ENCODE results near the gene GABRG3.

The GABRG3 gene

GRCh38 chr15:27396996-27397395 is 426.0 kb downstream of the GABRG3 start:
- TF ChIP-seq ZFP30 (CRISPR knock-in tag; IDR thresholded peaks at IDR 0.05) (no peak), OSR1 (CRISPR knock-in tag; IDR thresholded peaks at IDR 0.05) (no peak), ZFP3 (CRISPR knock-in tag; IDR thresholded peaks at IDR 0.05) (no peak), RARB (CRISPR knock-in tag; IDR thresholded peaks at IDR 0.05) (no peak), TOX (CRISPR knock-in tag; IDR thresholded peaks at IDR 0.05; ENCODE audit: borderline replicate concordance) (no peak), TCF4 (CRISPR knock-in tag; IDR thresholded peaks at IDR 0.05; ENCODE audit: borderline replicate concordance) (no peak), ZC3H10 (CRISPR knock-in tag; IDR thresholded peaks at IDR 0.05) (no peak), PPARA (CRISPR knock-in tag; IDR thresholded peaks at IDR 0.05; ENCODE audit: borderline replicate concordance) (no peak), ISL1 (CRISPR knock-in tag; IDR thresholded peaks at IDR 0.05) (no peak), CSRNP3 (CRISPR knock-in tag; IDR thresholded peaks at IDR 0.05) (no peak), ZNF565 (CRISPR knock-in tag; conservative IDR thresholded peaks at IDR 0.05; ENCODE audit: low read depth) (no peak), ZNF70 (CRISPR knock-in tag; IDR thresholded peaks at IDR 0.05) (no peak), SNAI2 (CRISPR knock-in tag; IDR thresholded peaks at IDR 0.05) (no peak), CSDC2 (CRISPR knock-in tag; IDR thresholded peaks at IDR 0.05) (no peak), GLIS3 (CRISPR knock-in tag; IDR thresholded peaks at IDR 0.05) (no peak), ARNTL (CRISPR knock-in tag; IDR thresholded peaks at IDR 0.05; ENCODE audit: borderline replicate concordance, low read depth) (no peak), TSHZ2 (CRISPR knock-in tag; IDR thresholded peaks at IDR 0.05) (no peak), CREB5 (CRISPR knock-in tag; IDR thresholded peaks at IDR 0.05; ENCODE audit: low read depth) (no peak)
- TF ChIP-seq, protein P1, sequence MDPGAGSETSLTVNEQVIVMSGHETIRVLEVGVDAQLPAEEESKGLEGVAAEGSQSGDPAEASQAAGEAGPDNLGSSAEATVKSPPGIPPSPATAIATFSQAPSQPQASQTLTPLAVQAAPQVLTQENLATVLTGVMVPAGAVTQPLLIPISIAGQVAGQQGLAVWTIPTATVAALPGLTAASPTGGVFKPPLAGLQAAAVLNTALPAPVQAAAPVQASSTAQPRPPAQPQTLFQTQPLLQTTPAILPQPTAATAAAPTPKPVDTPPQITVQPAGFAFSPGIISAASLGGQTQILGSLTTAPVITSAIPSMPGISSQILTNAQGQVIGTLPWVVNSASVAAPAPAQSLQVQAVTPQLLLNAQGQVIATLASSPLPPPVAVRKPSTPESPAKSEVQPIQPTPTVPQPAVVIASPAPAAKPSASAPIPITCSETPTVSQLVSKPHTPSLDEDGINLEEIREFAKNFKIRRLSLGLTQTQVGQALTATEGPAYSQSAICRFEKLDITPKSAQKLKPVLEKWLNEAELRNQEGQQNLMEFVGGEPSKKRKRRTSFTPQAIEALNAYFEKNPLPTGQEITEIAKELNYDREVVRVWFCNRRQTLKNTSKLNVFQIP (CRISPR knock-in tag; IDR thresholded peaks at IDR 0.05; ENCODE audit: borderline replicate concordance, low read depth) = no peak
- ATAC-seq = no peak

GRCh38 chr15:27398631-27399161 is 427.7 kb downstream of the GABRG3 start:
- no peak for ATAC-seq

More at GRCh38 chr15:27398631-27399161, 427.7 kb downstream of the GABRG3 start:
- TF ChIP-seq CSDC2 (CRISPR knock-in tag; IDR thresholded peaks at IDR 0.05) (no peak), TSHZ2 (CRISPR knock-in tag; IDR thresholded peaks at IDR 0.05) (no peak), ZNF8 (CRISPR knock-in tag; IDR thresholded peaks at IDR 0.05) (no peak), TOX (CRISPR knock-in tag; IDR thresholded peaks at IDR 0.05; ENCODE audit: borderline replicate concordance) (no peak), ISL1 (CRISPR knock-in tag; IDR thresholded peaks at IDR 0.05) (no peak), CSRNP3 (CRISPR knock-in tag; IDR thresholded peaks at IDR 0.05) (no peak), RARB (CRISPR knock-in tag; IDR thresholded peaks at IDR 0.05) (no peak), BACH2 (CRISPR knock-in tag; IDR thresholded peaks at IDR 0.05; ENCODE audit: borderline replicate concordance) (no peak), CREB5 (CRISPR knock-in tag; IDR thresholded peaks at IDR 0.05; ENCODE audit: low read depth) (no peak), GLIS3 (CRISPR knock-in tag; IDR thresholded peaks at IDR 0.05) (no peak), ZC3H10 (CRISPR knock-in tag; IDR thresholded peaks at IDR 0.05) (no peak), ESRRG (CRISPR knock-in tag; IDR thresholded peaks at IDR 0.05) (no peak)
- TF ChIP-seq, protein P2, sequence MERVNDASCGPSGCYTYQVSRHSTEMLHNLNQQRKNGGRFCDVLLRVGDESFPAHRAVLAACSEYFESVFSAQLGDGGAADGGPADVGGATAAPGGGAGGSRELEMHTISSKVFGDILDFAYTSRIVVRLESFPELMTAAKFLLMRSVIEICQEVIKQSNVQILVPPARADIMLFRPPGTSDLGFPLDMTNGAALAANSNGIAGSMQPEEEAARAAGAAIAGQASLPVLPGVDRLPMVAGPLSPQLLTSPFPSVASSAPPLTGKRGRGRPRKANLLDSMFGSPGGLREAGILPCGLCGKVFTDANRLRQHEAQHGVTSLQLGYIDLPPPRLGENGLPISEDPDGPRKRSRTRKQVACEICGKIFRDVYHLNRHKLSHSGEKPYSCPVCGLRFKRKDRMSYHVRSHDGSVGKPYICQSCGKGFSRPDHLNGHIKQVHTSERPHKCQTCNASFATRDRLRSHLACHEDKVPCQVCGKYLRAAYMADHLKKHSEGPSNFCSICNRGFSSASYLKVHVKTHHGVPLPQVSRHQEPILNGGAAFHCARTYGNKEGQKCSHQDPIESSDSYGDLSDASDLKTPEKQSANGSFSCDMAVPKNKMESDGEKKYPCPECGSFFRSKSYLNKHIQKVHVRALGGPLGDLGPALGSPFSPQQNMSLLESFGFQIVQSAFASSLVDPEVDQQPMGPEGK (CRISPR knock-in tag; IDR thresholded peaks at IDR 0.05; ENCODE audit: borderline replicate concordance) = no peak

Measured in SK-N-SH treated with all-trans-retinoic acid at 6 μM for 48 hours (cell line).